Measurements from ENCODE around the gene CA14. TPM values are rescaled to one million over a fixed set of nuclear protein-coding genes. Genes with fewer than 3 reads are reported as not detected.
A peak's percentile ranks its signal among the peaks of the same experiment; 100 is the strongest.

Gene CA14
- total RNA-seq, 2 experiments from 2014 or later = not detected

- no peaks in the 10 kb centered on the region for H3K9me3 Mint-ChIP-seq
- no peak overlapping the region for H3K4me3 Mint-ChIP-seq
- peaks cover 34% of the 10 kb centered on the region for H3K27me3 Mint-ChIP-seq
- DNase-seq = no peak
- H3K27ac Mint-ChIP-seq = no peak overlapping the region
- H3K36me3 Mint-ChIP-seq = peaks cover 2% of the 10 kb centered on the region
- H3K4me1 Mint-ChIP-seq = peaks cover 12% of the 10 kb centered on the region
These were observed 2.4 kb downstream of the CA14 start for GRCh38 chr1:150259758-150260669.

- Mint-ChIP-seq H3K27ac (no peak overlapping the region), H3K36me3 (peaks cover 8% of the 10 kb centered on the region), H3K27me3 (peaks cover 24% of the 10 kb centered on the region), H3K4me3 (no peak overlapping the region), H3K4me1 (peaks cover 1% of the 10 kb centered on the region), H3K9me3 (no peaks in the 10 kb centered on the region)
- DNase-seq = no peak
These were observed 3.8 kb downstream of the CA14 start for GRCh38 chr1:150261367-150261766.

DNA sequence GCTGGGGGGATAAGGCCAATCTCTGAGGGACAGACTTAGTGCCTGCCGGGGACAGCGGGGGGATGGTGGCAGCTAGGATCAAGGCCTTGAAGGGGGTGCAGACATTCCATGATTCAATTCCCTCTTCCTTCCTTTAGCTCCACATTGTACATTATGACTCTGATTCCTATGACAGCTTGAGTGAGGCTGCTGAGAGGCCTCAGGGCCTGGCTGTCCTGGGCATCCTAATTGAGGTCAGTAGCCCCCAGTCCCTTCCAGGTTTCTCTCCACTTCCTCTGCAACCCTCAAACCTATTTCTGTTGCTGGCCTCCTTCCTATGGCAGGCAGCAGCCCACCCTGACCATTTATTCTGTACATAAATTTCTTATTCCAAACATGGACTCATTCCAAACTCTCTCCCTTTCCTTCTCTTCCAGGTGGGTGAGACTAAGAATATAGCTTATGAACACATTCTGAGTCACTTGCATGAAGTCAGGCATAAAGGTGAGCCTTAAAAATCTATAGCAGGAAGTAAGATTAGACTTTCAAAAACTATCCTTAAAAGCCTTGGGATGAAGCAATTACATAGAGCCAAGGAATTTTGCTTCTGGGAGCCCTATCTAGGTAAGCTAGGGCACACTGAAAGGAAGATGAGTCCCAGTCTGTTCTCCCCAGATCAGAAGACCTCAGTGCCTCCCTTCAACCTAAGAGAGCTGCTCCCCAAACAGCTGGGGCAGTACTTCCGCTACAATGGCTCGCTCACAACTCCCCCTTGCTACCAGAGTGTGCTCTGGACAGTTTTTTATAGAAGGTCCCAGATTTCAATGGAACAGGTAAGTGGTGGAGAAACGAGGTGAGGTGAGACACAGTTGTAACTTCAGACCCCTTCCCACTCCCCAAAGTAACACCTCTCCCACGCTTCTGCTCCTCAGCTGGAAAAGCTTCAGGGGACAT is 5.1 kb downstream of the CA14 start:
- peaks cover 17% of the 10 kb centered on the region for H3K36me3 Mint-ChIP-seq
- H3K9me3 Mint-ChIP-seq = no peaks in the 10 kb centered on the region
- H3K27ac Mint-ChIP-seq = no peak overlapping the region
- peaks cover 11% of the 10 kb centered on the region for H3K4me1 Mint-ChIP-seq
- H3K4me3 Mint-ChIP-seq = no peak overlapping the region
- DNase-seq = no peak
- H3K27me3 Mint-ChIP-seq = peaks cover 11% of the 10 kb centered on the region

GRCh38 chr1:150263549-150263948 is 6.0 kb downstream of the CA14 start:
- peaks cover 5% of the 10 kb centered on the region for H3K27me3 Mint-ChIP-seq

GRCh38 chr1:150267896-150268295 is 10.3 kb downstream of the CA14 start:
- peaks cover 25% of the 10 kb centered on the region for H3K36me3 Mint-ChIP-seq
- H3K9me3 Mint-ChIP-seq = no peaks in the 10 kb centered on the region
- H3K27ac Mint-ChIP-seq = peak overlapping the region; percentile 99
- no peaks in the 10 kb centered on the region for H3K27me3 Mint-ChIP-seq
- no peak for DNase-seq
- peaks cover 19% of the 10 kb centered on the region for H3K4me1 Mint-ChIP-seq
- peak overlapping the region; percentile 99 for H3K4me3 Mint-ChIP-seq

More at GRCh38 chr1:150263549-150263948, 6.0 kb downstream of the CA14 start:
- no peak for DNase-seq
- H3K27ac Mint-ChIP-seq = no peak overlapping the region
- no peaks in the 10 kb centered on the region for H3K9me3 Mint-ChIP-seq
- H3K36me3 Mint-ChIP-seq = peaks cover 23% of the 10 kb centered on the region
- H3K4me3 Mint-ChIP-seq = no peak overlapping the region
- peaks cover 14% of the 10 kb centered on the region for H3K4me1 Mint-ChIP-seq

DNA sequence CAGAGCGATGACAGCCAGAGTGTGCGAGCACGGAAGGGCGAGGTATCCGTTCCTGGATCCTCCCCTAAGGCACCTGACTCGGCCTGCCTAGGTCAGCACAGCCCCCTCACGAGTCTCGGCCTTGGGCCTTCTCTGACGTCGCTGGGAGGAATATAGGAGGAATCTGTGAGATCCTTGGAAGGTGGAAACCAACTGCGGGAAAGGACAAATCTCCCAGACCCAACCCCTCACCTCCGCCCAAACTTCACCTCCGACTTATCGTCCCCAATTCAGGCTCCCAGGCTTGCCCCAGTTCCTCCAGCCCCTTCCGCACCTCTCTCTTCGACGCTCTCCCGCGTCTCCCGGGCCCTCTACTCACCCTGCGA is 10.7 kb downstream of the CA14 start:
- DNase-seq = peak; percentile 39

DNA sequence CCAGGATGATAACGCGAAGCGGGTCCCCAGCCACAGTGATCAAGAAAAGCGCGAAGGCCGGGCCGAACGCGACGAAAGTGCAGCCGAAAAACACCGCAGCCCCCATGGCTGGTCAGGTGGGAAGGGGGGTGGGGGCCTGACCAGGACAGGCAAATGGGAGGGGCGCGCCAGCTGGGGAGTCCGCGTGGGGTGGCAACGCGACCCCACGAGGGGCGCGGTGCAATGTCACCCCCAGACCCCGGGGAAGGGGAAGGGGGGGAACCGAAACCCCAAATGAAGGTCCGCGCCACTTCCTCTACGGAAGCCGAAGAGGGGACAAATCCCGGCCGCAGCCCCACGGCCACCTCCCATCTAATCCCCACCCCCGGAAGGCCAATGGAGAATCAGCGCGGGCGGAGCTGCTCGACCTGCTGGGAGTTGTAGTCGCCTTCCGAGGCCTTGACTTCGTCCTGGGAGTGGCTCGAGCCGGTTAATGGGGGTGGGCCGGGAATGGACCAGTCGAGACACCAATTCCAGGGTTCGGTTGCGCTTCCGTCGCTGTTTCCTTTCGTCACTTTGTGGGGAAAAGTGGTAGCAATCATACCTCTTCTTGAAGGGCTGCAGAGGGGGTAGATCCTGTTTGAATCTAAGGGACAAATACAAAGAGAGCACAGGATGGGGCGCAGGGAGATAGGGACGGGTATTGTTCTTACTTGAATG is 11.3 kb downstream of the CA14 start, which contains the start of gene APH1A:
APH1A (minus strand) TSS at position 312 of the 699 bp plus-strand sequence; CDS start at position 106, 206 bp downstream.
- Mint-ChIP-seq H3K36me3 (peaks cover 25% of the 10 kb centered on the region), H3K4me3 (peak within 1 kb of the TSS; percentile 99), H3K27me3 (no peaks in the 10 kb centered on the region), H3K9me3 (no peaks in the 10 kb centered on the region), H3K27ac (peak within 1 kb of the TSS; percentile 99), H3K4me1 (peaks cover 19% of the 10 kb centered on the region)
- peak; percentile 95 for DNase-seq

More for the DNA sequence above, 10.7 kb downstream of the CA14 start:
- Mint-ChIP-seq H3K9me3 (no peaks in the 10 kb centered on the region), H3K4me1 (peaks cover 19% of the 10 kb centered on the region), H3K27ac (peak overlapping the region; percentile 99), H3K36me3 (peaks cover 25% of the 10 kb centered on the region), H3K27me3 (no peaks in the 10 kb centered on the region), H3K4me3 (peak overlapping the region; percentile 99)

GRCh38 chr1:150269451-150269850 is 11.9 kb downstream of the CA14 start:
- H3K27me3 Mint-ChIP-seq = no peaks in the 10 kb centered on the region
- peak overlapping the region; percentile 99 for H3K4me3 Mint-ChIP-seq
- H3K9me3 Mint-ChIP-seq = no peaks in the 10 kb centered on the region
- no peak for DNase-seq
- H3K27ac Mint-ChIP-seq = peak overlapping the region; percentile 99
- H3K4me1 Mint-ChIP-seq = peaks cover 19% of the 10 kb centered on the region
- H3K36me3 Mint-ChIP-seq = peaks cover 25% of the 10 kb centered on the region

DNA sequence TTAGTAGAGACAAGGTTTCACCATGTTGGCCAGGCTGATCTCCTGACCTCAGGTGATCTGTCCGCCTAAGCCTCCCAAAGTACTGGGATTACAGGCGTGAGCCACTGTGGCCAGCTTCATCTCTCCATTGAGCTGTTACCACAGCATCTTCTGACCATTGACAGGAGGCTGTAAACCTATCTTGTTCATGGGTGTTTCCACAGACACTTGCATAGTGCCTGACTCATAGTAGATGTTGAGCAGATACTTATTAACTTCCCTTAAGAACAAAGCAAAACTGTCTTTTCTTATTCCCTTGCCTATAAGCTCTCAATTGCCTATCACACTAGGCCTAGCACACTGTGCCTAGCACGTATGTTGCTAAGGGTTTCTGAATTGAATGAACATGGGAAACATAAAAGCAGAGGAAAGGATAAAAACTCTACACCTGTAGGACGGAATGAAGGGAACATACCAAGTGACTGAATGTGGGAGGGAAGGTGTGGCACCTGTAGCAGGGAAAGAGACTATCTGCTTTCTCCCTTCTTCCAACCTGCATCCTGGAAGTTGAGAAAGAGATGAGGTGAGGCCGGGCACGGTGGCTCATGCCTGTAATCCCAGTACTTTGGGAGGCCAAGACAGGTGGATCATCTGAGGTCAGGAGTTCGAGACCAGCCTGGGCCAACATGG is 13.9 kb downstream of the CA14 start:
- H3K9me3 Mint-ChIP-seq = no peaks in the 10 kb centered on the region

DNA sequence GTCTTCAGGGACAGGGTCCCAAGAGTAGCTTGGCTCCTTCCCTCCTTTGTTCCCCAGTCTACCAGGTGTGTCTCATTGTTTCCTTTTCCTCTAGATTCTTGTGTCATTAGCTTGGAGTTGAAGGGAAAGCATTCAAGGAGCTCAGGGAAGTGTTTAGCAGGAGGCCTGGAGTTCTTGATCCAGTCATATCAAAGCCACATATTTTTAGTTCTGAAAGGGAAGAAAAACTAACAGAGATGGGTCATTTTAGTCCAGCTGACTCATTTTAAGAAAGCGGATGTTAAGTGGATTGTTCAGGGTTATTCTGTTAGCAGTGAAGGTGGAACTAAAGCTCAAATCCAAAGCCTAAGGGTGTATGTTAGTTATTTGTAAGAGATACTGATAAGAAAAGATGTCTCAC is 15.7 kb downstream of the CA14 start:
- no peak overlapping the region for H3K4me3 Mint-ChIP-seq
- H3K36me3 Mint-ChIP-seq = peaks cover 1% of the 10 kb centered on the region
- H3K4me1 Mint-ChIP-seq = peaks cover 5% of the 10 kb centered on the region
- DNase-seq = no peak
- H3K9me3 Mint-ChIP-seq = no peaks in the 10 kb centered on the region
- no peak overlapping the region for H3K27ac Mint-ChIP-seq
- no peaks in the 10 kb centered on the region for H3K27me3 Mint-ChIP-seq

More for the DNA sequence above, 13.9 kb downstream of the CA14 start:
- H3K4me1 Mint-ChIP-seq = peaks cover 19% of the 10 kb centered on the region
- peaks cover 17% of the 10 kb centered on the region for H3K36me3 Mint-ChIP-seq
- H3K27ac Mint-ChIP-seq = no peak overlapping the region
- no peaks in the 10 kb centered on the region for H3K27me3 Mint-ChIP-seq
- H3K4me3 Mint-ChIP-seq = no peak overlapping the region
- no peak for DNase-seq

DNA sequence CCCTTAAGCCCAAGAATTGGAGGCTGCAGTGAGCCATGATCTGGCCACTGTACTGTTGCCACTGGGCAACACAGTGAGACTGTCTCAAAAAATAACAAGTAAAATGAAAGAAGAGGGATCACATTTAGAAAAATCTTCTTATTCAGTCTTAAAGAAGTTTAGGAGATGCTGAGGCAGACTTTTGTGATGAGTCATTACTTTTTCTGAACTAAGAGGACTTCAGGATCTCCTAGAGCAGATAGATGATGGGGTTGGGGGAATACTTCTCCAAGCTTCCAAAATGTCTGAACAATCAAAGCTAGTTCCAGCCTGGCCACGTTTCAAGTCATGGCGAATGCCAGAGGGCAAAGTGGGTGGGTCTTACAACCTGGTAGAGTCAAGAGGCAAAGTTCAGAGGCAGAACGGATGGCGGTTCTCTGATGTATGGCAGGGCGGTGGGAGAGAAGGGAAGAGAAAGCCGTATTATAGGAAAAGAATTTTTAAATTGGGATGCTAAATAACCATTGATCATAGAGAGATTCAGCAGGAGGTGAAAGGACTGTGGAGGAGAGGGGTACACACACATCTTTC is 22.6 kb downstream of the CA14 start:
- no peak for DNase-seq
- H3K4me1 Mint-ChIP-seq = peaks cover 27% of the 10 kb centered on the region
- H3K9me3 Mint-ChIP-seq = no peaks in the 10 kb centered on the region
- no peak overlapping the region for H3K4me3 Mint-ChIP-seq
- H3K36me3 Mint-ChIP-seq = peaks cover 7% of the 10 kb centered on the region
- peaks cover 4% of the 10 kb centered on the region for H3K27me3 Mint-ChIP-seq
- no peak overlapping the region for H3K27ac Mint-ChIP-seq

GRCh38 chr1:150281221-150281757 is 23.7 kb downstream of the CA14 start:
- Mint-ChIP-seq H3K36me3 (peaks cover 7% of the 10 kb centered on the region), H3K27ac (peak overlapping the region; percentile 44), H3K4me3 (peak overlapping the region; percentile 71), H3K27me3 (peaks cover 4% of the 10 kb centered on the region), H3K9me3 (no peaks in the 10 kb centered on the region), H3K4me1 (peaks cover 27% of the 10 kb centered on the region)
- peak; percentile 58 for DNase-seq

DNA sequence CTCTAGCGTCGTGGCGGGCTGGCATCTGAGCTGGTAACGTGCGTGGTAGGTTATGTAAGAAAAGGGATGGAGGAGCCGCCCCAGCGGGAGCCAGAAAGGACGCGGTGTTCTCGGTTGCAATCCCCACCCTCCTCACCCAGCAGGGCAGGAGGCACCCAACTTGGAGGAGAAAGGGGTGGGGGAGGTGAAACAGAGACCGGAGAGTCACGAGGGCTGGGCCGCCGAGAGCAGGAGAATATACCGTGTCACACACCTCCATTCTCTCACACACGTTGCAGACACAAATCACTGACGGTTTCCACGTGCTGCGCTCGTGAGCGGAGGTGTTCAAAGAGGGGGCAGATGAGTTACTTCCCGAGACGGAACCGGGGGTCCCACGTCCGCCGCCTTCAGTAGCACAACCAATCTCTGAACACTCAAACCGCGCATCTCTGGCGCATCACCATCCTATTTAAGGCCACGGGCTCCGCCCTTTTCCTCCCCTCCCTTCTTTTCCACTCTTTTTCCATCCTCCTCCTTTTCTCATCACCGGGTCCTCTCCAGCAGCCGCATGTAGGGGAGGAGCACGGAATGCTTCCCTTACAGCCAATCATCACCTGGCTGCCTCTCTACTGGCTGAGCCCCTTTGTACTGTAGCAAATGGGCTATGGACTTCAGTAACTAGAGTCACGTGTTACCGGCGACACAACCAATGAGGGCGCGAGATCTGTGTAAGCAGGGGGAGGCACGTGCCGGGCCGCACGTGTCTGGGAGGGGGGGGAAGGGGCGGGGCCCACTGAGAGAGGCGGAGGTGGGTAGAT is 24.4 kb downstream of the CA14 start, which contains the start of gene CIART:
CIART (plus strand) TSS at position 797 of the 800 bp plus-strand sequence. CDS start 714 bp downstream, outside the sequence.
- peak; percentile 68 for DNase-seq
- Mint-ChIP-seq H3K27ac (peak within 1 kb of the TSS; percentile 44), H3K36me3 (peaks cover 7% of the 10 kb centered on the region), H3K4me3 (peak within 1 kb of the TSS; percentile 71), H3K4me1 (peaks cover 27% of the 10 kb centered on the region), H3K27me3 (peaks cover 4% of the 10 kb centered on the region), H3K9me3 (no peaks in the 10 kb centered on the region)
